Fibroblast of mammary gland (primary cell): ENCODE measurements around the gene PKP4.

Source experiments
- DNase-seq: peaks from one replicate; pipeline ENCODE4 v3.0.0-alpha.2; 2010; ENCODE audit warnings: low read depth
- H3K4me3 ChIP-seq: 2 replicates; pipeline ENCODE4 v1.5.1; 2011; ENCODE audit warnings: low read depth, mild to moderate bottlenecking, low read length, moderate library complexity; ENCODE audit not compliant: control insufficient read depth
- CTCF ChIP-seq: conservative IDR thresholded peaks from 2 replicates; pipeline ENCODE4 v1.5.1; 2011; ENCODE audit warnings: low read depth, low read length, inconsistent platforms; ENCODE audit not compliant: control insufficient read depth, insufficient read depth

PKP4 gene

GRCh38 chr2:158726911-158727592 lies 270.3 kb downstream of the PKP4 start:
- DNase-seq = peak; percentile 31
- H3K4me3 ChIP-seq = no peak overlapping the region
- TF ChIP-seq CTCF = no peak

GRCh38 chr2:158728422-158728821 lies 271.7 kb downstream of the PKP4 start:
- no peak overlapping the region for H3K4me3 ChIP-seq
- TF ChIP-seq CTCF = no peak
- DNase-seq = no peak

GRCh38 chr2:158729451-158729850 lies 272.7 kb downstream of the PKP4 start:
- TF ChIP-seq CTCF = no peak
- peak; percentile 17 for DNase-seq
- no peak overlapping the region for H3K4me3 ChIP-seq

DNA sequence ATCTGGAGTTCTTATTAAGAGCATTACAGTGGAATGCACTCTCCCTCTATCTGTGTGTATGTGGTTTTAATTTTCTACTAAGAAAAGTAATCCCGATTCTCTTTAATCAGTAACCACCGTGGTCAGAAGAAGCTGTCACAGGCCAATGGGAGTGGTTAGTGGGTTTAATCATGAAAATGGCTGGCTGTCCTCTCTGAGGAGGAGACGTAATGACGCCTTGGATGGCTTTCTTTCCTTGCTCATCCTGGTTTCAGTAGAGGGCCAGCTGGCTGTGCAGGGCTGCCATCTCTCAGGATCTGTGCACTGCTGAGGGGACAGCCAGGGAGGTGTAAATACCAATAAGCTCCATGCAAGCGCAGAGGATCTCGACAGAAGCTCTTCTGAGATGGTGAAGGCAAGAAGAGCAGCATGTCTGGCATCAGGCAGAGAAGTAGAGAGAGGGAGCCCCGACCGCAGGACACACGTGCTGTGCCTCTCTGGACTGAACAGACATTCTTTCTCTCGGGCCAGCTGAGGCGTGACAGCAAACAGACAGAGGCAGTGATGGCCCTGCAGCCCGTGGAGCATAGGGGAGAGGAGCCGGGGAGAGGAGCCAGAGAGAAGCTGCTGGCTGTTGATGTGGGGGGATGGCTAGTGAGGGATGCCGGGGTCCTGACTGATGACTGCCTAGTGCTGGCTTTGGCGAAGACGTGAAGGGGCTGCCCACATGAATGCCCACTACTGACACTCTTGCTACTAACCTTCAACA lies 273.3 kb downstream of the PKP4 start:
- H3K4me3 ChIP-seq = no peak overlapping the region
- TF ChIP-seq CTCF = no peak
- no peak for DNase-seq

DNA sequence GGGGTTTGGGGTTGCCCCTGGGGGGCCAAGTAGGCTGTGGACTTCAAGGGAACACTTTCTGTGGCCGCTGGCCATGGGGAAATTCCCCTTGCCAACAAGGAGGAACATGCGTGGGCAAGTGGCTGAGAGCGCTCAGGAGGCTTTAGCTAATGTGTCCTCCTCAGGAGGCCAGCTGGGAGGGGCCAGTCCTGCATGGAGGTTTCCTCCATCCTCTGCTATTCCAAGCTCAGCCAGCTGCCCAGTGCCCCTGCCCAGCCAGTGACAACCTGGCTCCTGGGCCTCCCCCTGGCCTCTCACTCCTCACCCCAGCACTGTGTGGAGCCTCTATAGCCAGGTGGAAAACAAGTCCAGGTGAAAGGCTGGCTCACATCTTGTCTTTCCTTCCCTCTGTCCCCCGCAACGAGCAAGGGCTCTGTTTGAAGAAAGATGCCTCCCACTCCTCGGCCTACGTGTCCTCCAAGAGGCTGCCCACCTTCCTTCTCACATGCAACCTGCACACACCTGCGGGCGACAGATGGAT lies 273.9 kb downstream of the PKP4 start:
- no peak for TF ChIP-seq CTCF

DNA sequence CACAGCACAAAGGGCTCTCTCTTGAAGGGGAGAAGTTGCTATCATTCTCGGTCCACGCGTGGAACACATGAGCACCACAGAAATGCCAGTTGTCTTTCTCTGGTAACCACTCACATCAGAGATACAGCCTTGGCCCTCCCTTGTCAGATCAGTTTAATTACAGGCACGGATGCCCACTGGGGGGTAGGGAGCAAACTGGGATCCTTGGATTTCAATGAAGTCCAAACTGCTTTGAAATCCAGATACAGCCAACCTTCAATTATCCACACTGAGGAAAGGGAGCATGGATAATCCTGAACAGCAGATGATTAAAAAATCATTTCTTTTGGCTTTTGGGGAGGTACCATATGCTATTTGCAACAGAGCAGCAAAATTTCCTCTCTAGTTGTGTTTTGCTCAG lies 274.6 kb downstream of the PKP4 start:
- H3K4me3 ChIP-seq = no peak overlapping the region
- no peak for DNase-seq
- no peak for TF ChIP-seq CTCF

More for the DNA sequence above, 273.9 kb downstream of the PKP4 start:
- no peak overlapping the region for H3K4me3 ChIP-seq
- DNase-seq = no peak
